Measurements from ENCODE around the gene XAB2.
"Not testable (repeated sequence)": the region's sequence is repeated elsewhere in the genome, so short reads cannot be mapped to it uniquely, and the experiment has no call there.

XAB2 gene

DNA sequence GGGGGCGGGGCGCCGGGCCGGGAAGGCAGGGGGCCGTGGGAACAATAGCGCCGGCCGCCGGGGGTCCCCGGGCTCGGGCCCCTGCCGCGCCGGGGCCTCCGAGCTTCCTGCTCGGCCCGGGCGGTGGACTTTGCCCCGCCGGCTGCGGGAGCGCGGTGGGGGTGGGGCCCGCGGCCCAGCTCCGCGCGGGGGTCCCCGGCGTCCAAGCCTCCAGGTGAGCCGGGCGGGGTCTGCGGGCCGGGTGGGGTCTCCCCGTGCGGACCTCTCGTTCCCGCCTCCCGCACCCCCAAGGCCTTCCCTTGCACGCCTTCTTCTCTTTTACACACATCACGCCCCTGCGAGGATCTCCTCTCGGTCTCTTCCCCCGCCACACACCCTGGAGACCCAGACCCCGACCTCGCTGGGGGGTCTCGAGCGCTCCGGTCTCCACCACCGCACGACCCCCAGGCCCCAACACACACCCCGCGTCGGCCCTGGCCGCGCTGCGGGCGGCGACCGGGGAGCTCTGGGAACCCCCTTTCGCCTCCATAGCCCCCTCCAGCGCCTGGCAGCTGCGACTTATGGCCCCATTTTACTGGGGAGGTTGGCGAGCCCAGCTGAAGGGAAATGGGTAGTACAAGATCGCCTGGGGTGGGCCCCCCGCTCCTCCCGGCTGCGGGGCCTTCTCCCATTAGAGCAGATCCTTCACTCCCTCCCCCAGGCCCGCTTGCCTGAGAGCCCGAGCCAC lies 33.0 kb downstream of the XAB2 start:
- H3K36me3 ChIP-seq (ENCODE audit: control insufficient read depth, insufficient read depth, low read length), result no peaks in the 10 kb centered on the region
- no peak for DNase-seq (ENCODE audit: low read depth, low spot score)
- peak overlapping the region; percentile 52 for H3K4me3 ChIP-seq (ENCODE audit: low read length)
- WGBS (ENCODE audit: insufficient coverage, insufficient read length), result no CpG with 5 or more reads among the region's 70 CpGs
- H3K9me3 ChIP-seq (ENCODE audit: control insufficient read depth, insufficient read depth, low read length), result no peaks in the 10 kb centered on the region
- no peaks in the 10 kb centered on the region for H3K27me3 ChIP-seq (ENCODE audit: control insufficient read depth, insufficient read depth, low read length)
- H3K4me1 ChIP-seq (ENCODE audit: control insufficient read depth, insufficient read depth, low read length), result peaks cover 6% of the 10 kb centered on the region; the same call in 1 of the 2 replicates
- H3K27ac ChIP-seq (ENCODE audit: low read length), result no peak overlapping the region

DNA sequence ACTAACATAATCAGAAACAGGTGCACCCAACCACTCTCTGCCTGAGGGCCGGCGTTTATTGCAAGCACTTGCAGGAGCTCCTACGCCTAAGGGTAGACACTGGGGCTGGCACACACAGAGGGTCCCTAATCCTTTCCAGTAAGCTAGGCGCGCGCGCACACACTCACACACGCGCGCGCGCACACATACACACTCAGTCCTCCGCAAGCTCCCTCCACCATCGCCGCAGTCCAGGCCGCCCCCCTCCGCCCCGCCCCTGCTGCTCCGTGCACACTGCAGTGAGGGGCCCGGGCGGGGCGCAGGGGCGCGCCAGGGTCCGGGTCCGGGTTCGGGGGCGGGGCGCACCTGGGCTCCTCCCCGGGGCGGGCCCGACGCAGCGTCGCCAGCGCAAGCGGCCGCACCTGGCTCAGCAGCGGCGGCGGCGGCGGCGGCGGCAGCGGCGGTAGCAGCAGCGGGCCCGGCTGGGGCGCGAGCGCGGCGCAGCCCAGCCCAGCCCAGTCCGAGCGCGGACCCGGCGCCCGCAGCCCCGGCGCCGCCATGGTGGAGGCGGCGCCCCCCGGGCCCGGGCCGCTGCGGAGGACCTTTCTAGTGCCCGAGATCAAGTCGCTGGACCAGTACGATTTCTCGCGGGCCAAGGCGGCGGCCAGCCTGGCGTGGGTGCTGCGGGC lies 33.7 kb downstream of the XAB2 start, which contains the start of gene CAMSAP3:
Gene CAMSAP3, plus strand, starts transcription at position 398 of the 668 bp plus-strand sequence. Its CDS starts 140 bp downstream, at position 538.
- no peak within 1 kb of the TSS for H3K27ac ChIP-seq (ENCODE audit: low read length)

DNA sequence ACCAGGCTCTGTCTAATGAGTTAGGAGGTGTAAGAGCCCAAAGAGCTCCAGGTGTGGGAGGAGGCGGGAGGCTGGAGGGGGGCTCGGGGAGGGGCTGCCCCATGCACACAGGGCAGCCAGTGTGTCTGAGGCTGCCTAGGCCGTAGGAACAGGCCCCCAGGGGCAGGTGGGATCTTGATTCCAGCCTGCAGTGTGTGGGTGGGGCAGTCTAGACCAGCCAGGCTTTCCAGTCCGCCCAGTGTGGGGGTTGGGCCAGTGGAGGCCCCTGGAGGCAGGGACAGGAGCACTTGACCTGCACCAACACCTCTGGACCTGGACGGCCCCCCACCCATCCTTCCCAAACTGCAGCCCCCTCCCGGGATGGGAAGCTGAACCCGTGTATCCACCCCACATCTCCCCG lies 39.1 kb downstream of the XAB2 start:
- no peak for DNase-seq (ENCODE audit: low read depth, low spot score)
- Histone ChIP-seq H3K4me1 (ENCODE audit: control insufficient read depth, insufficient read depth, low read length) (0 out of 2 replicates have a peak, but pooled peaks cover 1% of the 10 kb centered on the region), H3K27me3 (ENCODE audit: control insufficient read depth, insufficient read depth, low read length) (no peaks in the 10 kb centered on the region), H3K4me3 (ENCODE audit: low read length) (no peak overlapping the region), H3K27ac (ENCODE audit: low read length) (no peak overlapping the region), H3K9me3 (ENCODE audit: control insufficient read depth, insufficient read depth, low read length) (no peaks in the 10 kb centered on the region), H3K36me3 (ENCODE audit: control insufficient read depth, insufficient read depth, low read length) (no peaks in the 10 kb centered on the region)
- WGBS (ENCODE audit: insufficient coverage, insufficient read length), result no CpG with 5 or more reads among the region's 8 CpGs

More for the DNA sequence above, 33.7 kb downstream of the XAB2 start, which contains the start of gene CAMSAP3:
- peak within 1 kb of the TSS; percentile 52 for H3K4me3 ChIP-seq (ENCODE audit: low read length)
- no peaks in the 10 kb centered on the region for H3K36me3 ChIP-seq (ENCODE audit: control insufficient read depth, insufficient read depth, low read length)
- DNase-seq (ENCODE audit: low read depth, low spot score), result peak; percentile 13
- H3K9me3 ChIP-seq (ENCODE audit: control insufficient read depth, insufficient read depth, low read length), result no peaks in the 10 kb centered on the region
- WGBS (ENCODE audit: insufficient coverage, insufficient read length), result no CpG with 5 or more reads among the region's 78 CpGs
- no peaks in the 10 kb centered on the region for H3K27me3 ChIP-seq (ENCODE audit: control insufficient read depth, insufficient read depth, low read length)
- peaks cover 6% of the 10 kb centered on the region; the same call in 1 of the 2 replicates for H3K4me1 ChIP-seq (ENCODE audit: control insufficient read depth, insufficient read depth, low read length)

DNA sequence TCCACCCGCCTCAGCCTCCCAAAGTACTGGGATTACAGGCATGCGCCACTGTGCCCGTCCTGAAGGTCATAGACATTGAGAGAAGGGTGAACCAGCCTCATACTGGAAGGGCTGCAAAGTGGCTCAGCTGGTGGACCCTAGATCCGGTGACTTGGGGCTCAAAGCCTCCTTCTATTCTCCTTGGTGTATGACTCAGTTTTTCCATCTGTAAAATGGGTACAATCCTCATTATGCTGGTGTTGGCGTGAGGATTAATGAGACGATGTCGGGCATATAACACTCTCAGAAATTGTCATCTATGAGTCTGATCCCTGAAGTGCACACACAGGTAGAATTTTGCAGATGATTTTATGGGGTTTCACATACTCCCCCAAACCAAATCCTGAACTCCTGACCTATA lies 39.5 kb downstream of the XAB2 start:
- no peaks in the 10 kb centered on the region for H3K36me3 ChIP-seq (ENCODE audit: control insufficient read depth, insufficient read depth, low read length)
- H3K27ac ChIP-seq (ENCODE audit: low read length), result no peak overlapping the region
- H3K27me3 ChIP-seq (ENCODE audit: control insufficient read depth, insufficient read depth, low read length), result no peaks in the 10 kb centered on the region
- DNase-seq (ENCODE audit: low read depth, low spot score), result no peak
- WGBS (ENCODE audit: insufficient coverage, insufficient read length), result no CpG with 5 or more reads among the region's 7 CpGs
- H3K4me1 ChIP-seq (ENCODE audit: control insufficient read depth, insufficient read depth, low read length), result no peaks in the 10 kb centered on the region
- no peak overlapping the region for H3K4me3 ChIP-seq (ENCODE audit: low read length)
- no peaks in the 10 kb centered on the region for H3K9me3 ChIP-seq (ENCODE audit: control insufficient read depth, insufficient read depth, low read length)

DNA sequence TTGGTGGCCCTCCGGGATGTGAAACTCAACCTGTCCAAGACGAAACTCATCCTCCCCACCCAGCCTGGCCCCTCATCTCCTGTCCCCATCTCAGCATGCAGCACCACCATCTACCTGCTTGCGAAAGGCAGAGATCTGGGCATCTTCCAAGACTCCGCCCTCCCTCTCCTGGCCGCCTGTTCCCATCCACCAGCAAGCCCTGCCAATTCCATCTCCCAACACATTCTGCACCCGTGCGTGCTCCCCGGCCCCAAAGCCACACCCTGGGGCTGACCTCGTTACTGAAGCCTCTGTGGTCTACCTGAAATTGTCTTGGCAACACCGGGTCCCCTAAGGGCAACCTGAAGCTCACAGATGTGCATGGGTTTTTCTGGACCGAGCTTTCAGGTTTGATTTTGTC lies 46.9 kb downstream of the XAB2 start:
- Histone ChIP-seq H3K36me3 (ENCODE audit: control insufficient read depth, insufficient read depth, low read length) (no peaks in the 10 kb centered on the region), H3K27ac (ENCODE audit: low read length) (no peak overlapping the region), H3K9me3 (ENCODE audit: control insufficient read depth, insufficient read depth, low read length) (no peaks in the 10 kb centered on the region), H3K27me3 (ENCODE audit: control insufficient read depth, insufficient read depth, low read length) (no peaks in the 10 kb centered on the region), H3K4me1 (ENCODE audit: control insufficient read depth, insufficient read depth, low read length) (no peaks in the 10 kb centered on the region), H3K4me3 (ENCODE audit: low read length) (no peak overlapping the region)
- no CpG with 5 or more reads among the region's 11 CpGs for WGBS (ENCODE audit: insufficient coverage, insufficient read length)
- no peak for DNase-seq (ENCODE audit: low read depth, low spot score)

DNA sequence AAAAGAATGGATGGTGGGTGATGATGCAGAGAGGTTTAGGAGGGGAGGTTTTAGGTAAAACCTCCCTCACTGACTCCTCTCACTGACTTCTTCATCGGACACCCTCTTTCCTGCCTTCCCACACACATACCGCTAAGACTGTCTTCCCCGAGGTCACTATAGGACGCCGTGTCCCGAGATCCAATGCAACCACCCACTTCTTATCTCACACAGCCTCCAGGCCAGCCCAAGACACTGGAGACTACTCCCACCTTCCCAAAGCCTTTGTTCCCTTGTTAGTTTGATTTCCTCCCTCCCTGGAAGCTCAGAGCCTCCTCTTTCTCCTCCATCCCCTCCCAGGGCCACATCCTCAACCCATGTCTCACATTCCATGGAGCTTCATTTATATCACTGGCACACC lies 50.2 kb downstream of the XAB2 start:
- Histone ChIP-seq H3K4me1 (ENCODE audit: control insufficient read depth, insufficient read depth, low read length) (no peaks in the 10 kb centered on the region), H3K4me3 (ENCODE audit: low read length) (no peak overlapping the region), H3K9me3 (ENCODE audit: control insufficient read depth, insufficient read depth, low read length) (no peaks in the 10 kb centered on the region), H3K27ac (ENCODE audit: low read length) (no peak overlapping the region), H3K36me3 (ENCODE audit: control insufficient read depth, insufficient read depth, low read length) (no peaks in the 10 kb centered on the region), H3K27me3 (ENCODE audit: control insufficient read depth, insufficient read depth, low read length) (no peaks in the 10 kb centered on the region)
- no peak for DNase-seq (ENCODE audit: low read depth, low spot score)
- WGBS (ENCODE audit: insufficient coverage, insufficient read length), result no CpG with 5 or more reads among the region's 6 CpGs

DNA sequence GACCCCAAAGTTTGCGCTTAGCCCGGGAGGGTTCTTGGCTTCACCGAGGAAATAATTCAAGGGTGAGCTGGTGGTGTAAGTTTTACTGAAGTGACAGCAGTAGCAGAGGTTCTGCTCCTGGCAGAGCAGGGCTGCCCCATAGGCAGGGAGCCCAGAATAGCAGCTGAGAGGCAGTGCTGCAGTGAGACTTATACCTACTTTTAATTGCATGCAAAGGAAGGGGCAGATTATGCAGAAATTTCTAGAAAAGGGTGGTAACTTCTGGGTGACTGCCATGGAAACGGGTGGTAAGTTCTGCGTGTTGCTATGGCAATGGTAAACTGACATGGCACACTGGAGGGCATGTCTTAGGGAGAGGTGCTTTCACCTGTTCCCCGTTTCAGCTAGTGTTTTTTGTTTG lies 51.2 kb downstream of the XAB2 start:
- no peak overlapping the region for H3K27ac ChIP-seq (ENCODE audit: low read length)
- H3K4me1 ChIP-seq (ENCODE audit: control insufficient read depth, insufficient read depth, low read length), result no peaks in the 10 kb centered on the region
- H3K4me3 ChIP-seq (ENCODE audit: low read length), result no peak overlapping the region
- no peaks in the 10 kb centered on the region for H3K36me3 ChIP-seq (ENCODE audit: control insufficient read depth, insufficient read depth, low read length)
- H3K27me3 ChIP-seq (ENCODE audit: control insufficient read depth, insufficient read depth, low read length), result no peaks in the 10 kb centered on the region
- no peak for DNase-seq (ENCODE audit: low read depth, low spot score)
- H3K9me3 ChIP-seq (ENCODE audit: control insufficient read depth, insufficient read depth, low read length), result no peaks in the 10 kb centered on the region
- no CpG with 5 or more reads among the region's 6 CpGs for WGBS (ENCODE audit: insufficient coverage, insufficient read length)

DNA sequence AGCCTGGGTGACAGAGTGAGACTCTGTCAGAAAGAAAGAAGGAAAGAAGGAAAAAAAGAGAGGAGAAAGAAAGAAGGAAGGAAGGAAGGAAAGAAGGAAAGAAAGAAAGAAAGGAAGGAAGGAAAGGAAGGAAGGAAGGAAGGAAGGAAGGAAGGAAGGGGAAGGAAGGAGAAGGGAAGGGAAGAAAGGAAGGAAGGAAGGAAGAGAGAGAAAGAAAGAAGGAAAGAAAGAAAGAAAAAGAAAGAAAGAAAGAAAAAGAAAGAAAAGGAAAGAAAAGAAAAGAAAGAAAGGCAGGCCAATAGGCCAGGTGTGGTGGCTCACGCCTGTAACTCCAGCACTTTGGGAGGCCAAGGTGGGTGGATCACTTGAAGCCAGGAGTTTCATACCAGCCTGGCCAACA lies 51.9 kb downstream of the XAB2 start:
- H3K9me3 ChIP-seq (ENCODE audit: control insufficient read depth, insufficient read depth, low read length); H3K4me3 ChIP-seq (ENCODE audit: low read length); DNase-seq (ENCODE audit: low read depth, low spot score); H3K27ac ChIP-seq (ENCODE audit: low read length); H3K27me3 ChIP-seq (ENCODE audit: control insufficient read depth, insufficient read depth, low read length); H3K36me3 ChIP-seq (ENCODE audit: control insufficient read depth, insufficient read depth, low read length); H3K4me1 ChIP-seq (ENCODE audit: control insufficient read depth, insufficient read depth, low read length): not testable (repeated sequence)
- WGBS (ENCODE audit: insufficient coverage, insufficient read length), result no CpG with 5 or more reads among the region's 1 CpG

DNA sequence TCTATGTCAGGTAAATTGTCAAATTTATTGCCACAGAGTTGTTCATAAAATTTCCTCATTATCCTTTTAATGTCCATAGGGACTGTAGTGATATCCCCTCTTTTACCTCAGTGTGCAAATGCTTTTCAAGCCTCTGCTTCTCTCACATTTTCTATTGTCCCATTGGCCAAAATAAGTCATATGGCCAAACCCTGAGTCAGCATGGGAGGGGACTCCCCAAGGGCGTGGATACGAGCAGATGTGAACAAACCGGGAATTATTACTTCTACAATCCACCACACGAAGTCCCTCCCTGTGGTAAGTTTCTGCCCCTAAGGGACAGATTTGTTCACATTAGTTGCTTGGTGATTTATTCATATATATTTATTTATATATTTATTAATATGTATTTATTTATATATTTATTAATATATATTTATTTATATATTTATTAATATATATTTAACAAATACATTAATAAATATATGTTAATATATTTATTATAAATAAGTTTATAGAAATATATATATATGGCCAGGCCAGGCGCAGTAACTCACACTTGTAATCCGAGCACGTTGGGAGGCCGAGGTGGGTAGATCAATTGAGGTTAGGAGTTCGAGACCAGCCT lies 53.8 kb downstream of the XAB2 start:
- no peaks in the 10 kb centered on the region for H3K27me3 ChIP-seq (ENCODE audit: control insufficient read depth, insufficient read depth, low read length)
- H3K9me3 ChIP-seq (ENCODE audit: control insufficient read depth, insufficient read depth, low read length), result no peaks in the 10 kb centered on the region
- no peak for DNase-seq (ENCODE audit: low read depth, low spot score)
- H3K4me1 ChIP-seq (ENCODE audit: control insufficient read depth, insufficient read depth, low read length), result no peaks in the 10 kb centered on the region
- no peak overlapping the region for H3K4me3 ChIP-seq (ENCODE audit: low read length)
- no peak overlapping the region for H3K27ac ChIP-seq (ENCODE audit: low read length)
- no CpG with 5 or more reads among the region's 9 CpGs for WGBS (ENCODE audit: insufficient coverage, insufficient read length)
- no peaks in the 10 kb centered on the region for H3K36me3 ChIP-seq (ENCODE audit: control insufficient read depth, insufficient read depth, low read length)

DNA sequence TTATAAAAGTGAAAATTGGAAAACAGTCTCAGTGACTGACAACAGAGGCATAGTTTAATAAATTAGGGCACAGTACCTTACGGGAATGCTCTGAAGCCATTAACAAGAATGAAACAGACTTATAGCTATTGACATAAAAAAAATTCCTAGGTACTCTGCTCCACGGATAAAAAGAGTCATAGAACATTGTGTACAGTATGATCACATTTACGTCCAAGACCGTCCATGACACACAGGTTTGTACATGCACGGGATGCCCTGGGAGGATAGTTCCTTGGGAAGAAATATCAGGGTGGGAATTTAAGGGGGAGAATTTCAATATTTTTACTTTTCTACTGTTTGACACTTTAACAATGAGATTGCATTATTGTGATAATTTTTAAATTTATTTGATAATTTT lies 58.6 kb downstream of the XAB2 start:
- WGBS (ENCODE audit: insufficient coverage, insufficient read length), result no CpG with 5 or more reads among the region's 5 CpGs
- no peak overlapping the region for H3K4me3 ChIP-seq (ENCODE audit: low read length)
- H3K9me3 ChIP-seq (ENCODE audit: control insufficient read depth, insufficient read depth, low read length), result no peaks in the 10 kb centered on the region
- H3K4me1 ChIP-seq (ENCODE audit: control insufficient read depth, insufficient read depth, low read length), result no peaks in the 10 kb centered on the region
- no peaks in the 10 kb centered on the region for H3K36me3 ChIP-seq (ENCODE audit: control insufficient read depth, insufficient read depth, low read length)
- no peak overlapping the region for H3K27ac ChIP-seq (ENCODE audit: low read length)
- H3K27me3 ChIP-seq (ENCODE audit: control insufficient read depth, insufficient read depth, low read length), result no peaks in the 10 kb centered on the region
- DNase-seq (ENCODE audit: low read depth, low spot score), result no peak
